Measurements from ENCODE around the gene SLC30A1. TPM values are rescaled to one million over a fixed set of nuclear protein-coding genes. Genes with fewer than 3 reads are reported as not detected.

The SLC30A1 gene
- total RNA-seq, 3 donors from 2014 or later = 16.7 to 17.9 (median 17.2) TPM

GRCh38 chr1:211613108-211613947 lies 34.4 kb upstream of the SLC30A1 start:
- H3K4me1 Mint-ChIP-seq (ENCODE audit: low read depth) = no peaks in the 10 kb centered on the region
- H3K4me3 Mint-ChIP-seq = no peak overlapping the region
- ATAC-seq (no peak), DNase-seq (no peak)
- no peaks in the 10 kb centered on the region for H3K9me3 Mint-ChIP-seq
- no peaks in the 10 kb centered on the region for H3K27me3 Mint-ChIP-seq (ENCODE audit: low read depth)
- no peaks in the 10 kb centered on the region for H3K36me3 Mint-ChIP-seq (ENCODE audit: insufficient read depth)

DNA sequence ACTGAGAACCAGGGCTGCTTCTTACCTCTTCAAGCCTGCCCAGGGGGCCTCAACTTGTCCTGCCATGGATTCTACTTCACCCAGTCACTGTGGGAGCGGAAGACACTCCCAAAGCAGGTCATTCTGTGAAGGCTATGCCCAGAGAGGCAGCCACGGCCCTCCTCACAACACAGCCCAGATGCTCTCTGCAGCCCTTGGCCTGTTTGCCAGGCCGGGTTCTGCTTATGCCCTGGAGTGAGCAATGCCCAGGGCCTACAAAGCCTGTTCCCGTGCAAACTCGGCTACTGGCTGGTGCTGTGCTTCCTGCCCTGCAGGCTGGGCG lies 33.8 kb upstream of the SLC30A1 start:
- Mint-ChIP-seq H3K4me3 (no peak overlapping the region), H3K9me3 (no peaks in the 10 kb centered on the region), H3K27me3 (ENCODE audit: low read depth) (no peaks in the 10 kb centered on the region), H3K4me1 (ENCODE audit: low read depth) (peaks cover 3% of the 10 kb centered on the region), H3K36me3 (ENCODE audit: insufficient read depth) (no peaks in the 10 kb centered on the region)
- ATAC-seq (no peak), DNase-seq (no peak)

GRCh38 chr1:211611818-211612217 lies 32.9 kb upstream of the SLC30A1 start:
- Mint-ChIP-seq H3K4me1 (ENCODE audit: low read depth) (peaks cover 9% of the 10 kb centered on the region), H3K27me3 (ENCODE audit: low read depth) (no peaks in the 10 kb centered on the region), H3K4me3 (no peak overlapping the region), H3K9me3 (no peaks in the 10 kb centered on the region), H3K36me3 (ENCODE audit: insufficient read depth) (no peaks in the 10 kb centered on the region)
- ATAC-seq (no peak), DNase-seq (no peak)

GRCh38 chr1:211610779-211611556 lies 32.0 kb upstream of the SLC30A1 start:
- Mint-ChIP-seq H3K36me3 (ENCODE audit: insufficient read depth) (no peaks in the 10 kb centered on the region), H3K27me3 (ENCODE audit: low read depth) (no peaks in the 10 kb centered on the region), H3K9me3 (no peaks in the 10 kb centered on the region), H3K4me1 (ENCODE audit: low read depth) (peaks cover 17% of the 10 kb centered on the region), H3K4me3 (no peak overlapping the region)
- no peak for DNase-seq
- ATAC-seq = no peak

DNA sequence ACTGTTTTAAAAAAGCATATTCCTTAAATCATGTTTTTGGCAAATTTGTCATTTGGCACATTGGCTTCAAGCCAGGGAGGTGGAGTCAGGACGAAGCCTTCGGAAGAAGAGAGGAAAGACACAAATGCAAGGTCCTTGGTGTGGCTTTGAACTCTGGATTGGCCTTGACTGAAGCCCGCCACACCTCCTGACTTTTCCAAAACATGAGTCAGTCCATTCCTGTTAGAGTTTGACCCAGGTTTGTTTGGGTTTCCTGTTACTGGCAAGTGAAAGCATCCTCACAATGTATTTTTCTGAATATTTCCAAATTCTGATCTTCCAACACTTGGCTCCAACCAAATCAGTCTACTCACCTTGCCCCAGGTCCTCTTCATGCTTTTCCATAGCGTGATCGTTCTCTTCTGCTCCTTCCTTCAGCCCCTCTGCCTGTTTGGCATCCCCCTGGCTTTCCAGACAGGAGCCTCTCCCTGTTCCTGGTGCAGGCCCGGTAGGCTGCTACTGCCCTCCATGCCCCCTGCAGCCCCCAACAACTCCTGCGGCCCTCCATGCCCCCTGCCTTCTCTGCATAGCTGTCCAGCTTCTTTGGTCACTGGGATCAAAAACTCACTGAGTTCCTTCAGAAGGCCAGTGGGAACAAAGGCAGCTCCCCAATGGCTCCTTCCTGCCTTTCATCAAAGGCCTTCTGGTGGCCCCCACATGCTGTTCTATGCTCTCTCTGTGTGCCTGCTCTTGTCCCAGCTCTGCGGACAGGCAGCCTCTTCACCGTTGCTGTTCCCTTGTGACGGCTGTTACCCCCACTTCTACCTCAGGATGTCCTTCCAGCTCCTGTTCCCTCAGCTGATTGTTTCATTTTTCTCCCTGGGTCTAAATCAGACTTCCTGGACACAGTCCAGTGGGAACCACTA lies 30.4 kb upstream of the SLC30A1 start:
- Mint-ChIP-seq H3K36me3 (ENCODE audit: insufficient read depth) (no peaks in the 10 kb centered on the region), H3K9me3 (no peaks in the 10 kb centered on the region), H3K4me1 (ENCODE audit: low read depth) (peaks cover 22% of the 10 kb centered on the region), H3K27me3 (ENCODE audit: low read depth) (peaks cover 3% of the 10 kb centered on the region), H3K4me3 (no peak overlapping the region)
- DNase-seq (no peak), ATAC-seq (no peak)

GRCh38 chr1:211607754-211608473 lies 29.0 kb upstream of the SLC30A1 start:
- peaks cover 22% of the 10 kb centered on the region for H3K4me1 Mint-ChIP-seq (ENCODE audit: low read depth)
- H3K36me3 Mint-ChIP-seq (ENCODE audit: insufficient read depth) = no peaks in the 10 kb centered on the region
- H3K4me3 Mint-ChIP-seq = no peak overlapping the region
- ATAC-seq (no peak), DNase-seq (no peak)
- H3K27me3 Mint-ChIP-seq (ENCODE audit: low read depth) = peaks cover 3% of the 10 kb centered on the region
- no peaks in the 10 kb centered on the region for H3K9me3 Mint-ChIP-seq

DNA sequence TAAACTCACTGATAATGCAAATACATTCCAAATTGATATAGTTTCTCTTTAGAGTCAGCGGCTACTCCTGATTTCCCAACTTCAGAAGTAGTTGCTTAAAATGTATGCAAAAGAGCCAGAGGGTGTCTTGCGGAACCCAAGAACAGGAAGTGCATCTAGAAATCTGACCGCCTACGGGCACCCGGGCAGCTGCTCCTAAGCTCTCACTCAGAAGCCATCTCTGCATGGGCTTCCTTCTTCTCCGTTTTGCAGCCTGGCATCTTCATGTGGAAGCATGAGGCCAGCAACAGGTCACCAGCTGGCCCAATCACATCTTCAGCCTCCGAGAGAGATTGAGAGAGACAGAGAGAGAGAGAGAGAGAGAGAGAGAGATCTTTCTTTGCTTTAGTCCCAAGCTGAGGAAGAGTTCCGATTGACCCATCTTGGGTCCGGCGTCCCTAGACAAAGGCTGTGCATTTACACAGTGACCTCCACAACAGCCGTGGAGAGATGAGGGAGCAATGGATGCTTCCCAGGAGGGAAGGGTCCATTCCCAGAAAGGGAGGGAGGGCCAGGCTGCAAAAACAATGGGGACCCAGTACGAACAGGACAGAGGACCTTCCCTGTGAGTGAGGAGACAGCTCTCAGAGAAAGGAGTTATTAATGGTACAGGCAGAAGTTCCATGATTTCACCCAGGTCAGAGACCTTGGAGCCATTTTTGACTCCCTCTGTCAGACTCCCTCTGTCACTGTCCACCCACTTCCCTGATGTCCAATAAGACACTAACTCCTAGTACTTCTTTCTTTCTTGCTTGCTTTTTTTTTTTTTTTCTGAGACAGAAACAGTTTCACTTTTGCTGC lies 28.2 kb upstream of the SLC30A1 start:
- peak in 1 of 2 donors; percentile 80 for ATAC-seq
- Mint-ChIP-seq H3K27me3 (ENCODE audit: low read depth) (peaks cover 3% of the 10 kb centered on the region), H3K9me3 (no peaks in the 10 kb centered on the region)

DNA sequence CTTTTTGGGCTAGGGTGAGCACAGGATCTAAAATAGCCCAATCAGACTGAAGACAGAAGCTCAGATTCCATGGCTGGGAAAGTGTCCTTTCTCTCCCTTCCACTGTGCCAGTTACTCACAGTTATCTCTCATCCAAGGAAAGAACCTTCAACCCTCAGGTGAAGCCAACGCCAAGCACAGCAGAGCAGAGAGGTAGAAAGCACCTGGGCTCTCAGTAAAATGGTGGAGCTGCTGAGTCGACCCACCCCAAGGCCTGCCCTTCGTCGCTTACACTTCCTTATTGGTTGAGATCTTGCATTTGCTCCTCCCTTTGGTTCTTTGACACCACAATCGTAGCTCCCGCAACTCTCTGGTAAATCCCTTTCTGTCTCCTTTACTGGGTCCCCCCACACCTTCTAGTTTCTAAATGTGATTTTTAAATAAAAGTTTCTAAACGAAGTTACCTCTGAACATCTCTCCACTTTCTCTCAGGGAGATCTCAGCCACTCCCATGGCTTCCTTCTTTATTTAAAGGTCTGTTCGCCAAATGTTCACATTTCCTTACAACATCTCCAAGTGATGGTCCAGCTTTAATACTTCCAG lies 27.5 kb upstream of the SLC30A1 start:
- peak overlapping the region; percentile 79 for H3K4me3 Mint-ChIP-seq
- DNase-seq (no peak), ATAC-seq (peak; percentile 65 to 91)
- no peaks in the 10 kb centered on the region for H3K9me3 Mint-ChIP-seq
- H3K27me3 Mint-ChIP-seq (ENCODE audit: low read depth) = peaks cover 3% of the 10 kb centered on the region
- peaks cover 22% of the 10 kb centered on the region for H3K4me1 Mint-ChIP-seq (ENCODE audit: low read depth)
- no peaks in the 10 kb centered on the region for H3K36me3 Mint-ChIP-seq (ENCODE audit: insufficient read depth)

More for the DNA sequence above, 28.2 kb upstream of the SLC30A1 start:
- Mint-ChIP-seq H3K4me3 (peak overlapping the region; percentile 79), H3K4me1 (ENCODE audit: low read depth) (peaks cover 22% of the 10 kb centered on the region), H3K36me3 (ENCODE audit: insufficient read depth) (no peaks in the 10 kb centered on the region)
- no peak for DNase-seq

- DNase-seq = no peak
- no peak for ATAC-seq
- Mint-ChIP-seq H3K9me3 (no peaks in the 10 kb centered on the region), H3K36me3 (ENCODE audit: insufficient read depth) (no peaks in the 10 kb centered on the region), H3K4me1 (ENCODE audit: low read depth) (peaks cover 22% of the 10 kb centered on the region), H3K27me3 (ENCODE audit: low read depth) (peaks cover 3% of the 10 kb centered on the region), H3K4me3 (peak overlapping the region; percentile 79)
Observed at GRCh38 chr1:211605603-211606331, 26.8 kb upstream of the SLC30A1 start.

DNA sequence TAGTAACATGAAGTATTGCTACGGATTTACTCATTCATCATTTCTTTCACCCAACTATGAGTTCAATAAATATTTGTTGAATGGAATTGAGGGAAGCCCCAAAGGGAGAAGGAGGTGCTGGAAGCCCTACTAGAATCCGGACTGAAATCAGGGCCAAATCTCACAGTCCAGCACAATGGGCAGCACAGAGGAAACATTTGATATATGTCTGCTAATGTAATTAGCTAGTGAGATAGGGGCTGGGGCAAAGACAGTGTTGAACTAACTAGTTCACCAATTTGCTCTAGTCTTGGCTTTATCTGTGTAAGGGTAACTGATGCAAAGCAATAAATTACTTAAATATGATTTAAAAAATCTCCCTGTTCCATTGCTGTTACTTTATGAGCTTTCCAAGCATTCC lies 26.1 kb upstream of the SLC30A1 start:
- Mint-ChIP-seq H3K4me3 (no peak overlapping the region), H3K36me3 (ENCODE audit: insufficient read depth) (no peaks in the 10 kb centered on the region), H3K9me3 (no peaks in the 10 kb centered on the region), H3K27me3 (ENCODE audit: low read depth) (peaks cover 3% of the 10 kb centered on the region), H3K4me1 (ENCODE audit: low read depth) (peaks cover 22% of the 10 kb centered on the region)
- no peak for ATAC-seq
- no peak for DNase-seq

DNA sequence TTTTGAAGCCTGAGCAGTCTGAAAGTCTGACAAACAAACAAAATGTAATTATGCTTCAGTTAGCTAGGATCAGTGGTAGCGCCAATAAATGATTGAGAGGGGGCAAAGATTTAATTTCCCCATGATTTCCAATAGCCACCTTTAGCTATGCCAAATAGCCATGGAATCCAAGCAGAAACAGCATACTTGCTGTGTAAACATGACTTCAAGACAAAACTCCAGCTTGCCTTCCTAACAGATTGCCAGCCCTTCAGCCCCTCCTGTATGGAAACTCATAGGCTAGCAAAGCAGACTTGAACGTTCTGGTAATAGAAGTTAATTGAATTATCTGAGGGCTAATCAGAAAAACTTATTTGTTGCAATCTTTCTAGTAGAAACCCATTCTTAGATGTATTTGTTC lies 25.6 kb upstream of the SLC30A1 start:
- Mint-ChIP-seq H3K4me3 (no peak overlapping the region), H3K9me3 (no peaks in the 10 kb centered on the region)

DNA sequence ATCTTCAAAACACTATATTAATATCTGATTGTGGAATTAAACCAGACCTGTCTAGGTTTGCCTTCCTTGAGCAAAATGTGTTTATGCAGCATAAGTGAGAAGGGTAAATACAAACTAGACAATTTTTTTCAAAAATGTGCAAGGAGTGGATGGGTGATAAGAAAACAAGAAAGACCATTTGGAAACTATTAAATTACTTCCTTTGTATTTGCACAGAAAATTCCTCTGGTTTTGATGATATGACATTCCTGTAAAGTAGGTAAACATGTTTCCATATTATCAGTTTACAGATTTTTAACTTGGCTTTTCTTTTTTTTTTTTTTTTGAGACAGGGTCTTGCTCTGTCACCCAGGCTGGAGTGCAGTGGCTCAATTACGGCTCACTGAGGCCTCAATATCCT lies 24.8 kb upstream of the SLC30A1 start:
- H3K4me3 Mint-ChIP-seq = no peak overlapping the region
- H3K27me3 Mint-ChIP-seq (ENCODE audit: low read depth) = peaks cover 3% of the 10 kb centered on the region
- peaks cover 22% of the 10 kb centered on the region for H3K4me1 Mint-ChIP-seq (ENCODE audit: low read depth)
- H3K36me3 Mint-ChIP-seq (ENCODE audit: insufficient read depth) = no peaks in the 10 kb centered on the region
- ATAC-seq (no peak), DNase-seq (no peak)
- no peaks in the 10 kb centered on the region for H3K9me3 Mint-ChIP-seq

More for the DNA sequence above, 25.6 kb upstream of the SLC30A1 start:
- DNase-seq = no peak
- ATAC-seq = no peak
- H3K36me3 Mint-ChIP-seq (ENCODE audit: insufficient read depth) = no peaks in the 10 kb centered on the region
- H3K27me3 Mint-ChIP-seq (ENCODE audit: low read depth) = peaks cover 3% of the 10 kb centered on the region
- H3K4me1 Mint-ChIP-seq (ENCODE audit: low read depth) = peaks cover 22% of the 10 kb centered on the region

Data from activated T-cell treated with anti-CD3 and anti-CD28 coated beads, Interleukin-2, amount 50 U/mL, for 4 hours (primary cell).